Mesothelial cell of epicardium (in vitro differentiated cells): ENCODE measurements around the gene CDH4. TPM values are rescaled to one million over a fixed set of nuclear protein-coding genes. Genes with fewer than 3 reads are reported as not detected.

Experiments used
- DNase-seq, 2 experiments: peaks; one replicate each; pipeline ENCODE4 v3.0.0; 2021; ENCODE audit warnings: low spot score in 2 of 2; ENCODE audit not compliant: unreplicated experiment in 2 of 2
- H3K27ac Mint-ChIP-seq: 2 replicates; pipeline ENCODE4 v1.8.0; 2021; ENCODE audit warnings: mixed read lengths
- H3K27me3 Mint-ChIP-seq: 2 replicates; pipeline ENCODE4 v1.8.0; 2021; ENCODE audit warnings: low read depth, mixed read lengths
- H3K36me3 Mint-ChIP-seq: 2 replicates; pipeline ENCODE4 v1.8.0; 2021; ENCODE audit warnings: mixed read lengths
- H3K4me1 Mint-ChIP-seq: 2 replicates; pipeline ENCODE4 v1.8.0; 2021; ENCODE audit warnings: mixed read lengths
- H3K4me3 Mint-ChIP-seq: 2 replicates; pipeline ENCODE4 v1.8.0; 2021; ENCODE audit warnings: mild to moderate bottlenecking, moderate library complexity, mixed read lengths
- H3K9me3 Mint-ChIP-seq: 2 replicates; pipeline ENCODE4 v1.8.0; 2021; ENCODE audit warnings: mixed read lengths
- total RNA-seq: library from RNA; stranded (reverse); gene quantifications from 3 replicates; pipeline ENCODE4 v1.2.1, GENCODE V29; 2021
- TF ChIP-seq, protein P1 (sequence below): fragments of 200-600 bp; sonication (generic); IDR thresholded peaks from one replicate; pipeline ENCODE4 v1.5.0; 2021; ENCODE audit warnings: antibody characterized with exemption; ENCODE audit not compliant: unreplicated experiment

The CDH4 gene
- total RNA-seq, 1 donor from 2014 or later: 1.1 TPM

DNA sequence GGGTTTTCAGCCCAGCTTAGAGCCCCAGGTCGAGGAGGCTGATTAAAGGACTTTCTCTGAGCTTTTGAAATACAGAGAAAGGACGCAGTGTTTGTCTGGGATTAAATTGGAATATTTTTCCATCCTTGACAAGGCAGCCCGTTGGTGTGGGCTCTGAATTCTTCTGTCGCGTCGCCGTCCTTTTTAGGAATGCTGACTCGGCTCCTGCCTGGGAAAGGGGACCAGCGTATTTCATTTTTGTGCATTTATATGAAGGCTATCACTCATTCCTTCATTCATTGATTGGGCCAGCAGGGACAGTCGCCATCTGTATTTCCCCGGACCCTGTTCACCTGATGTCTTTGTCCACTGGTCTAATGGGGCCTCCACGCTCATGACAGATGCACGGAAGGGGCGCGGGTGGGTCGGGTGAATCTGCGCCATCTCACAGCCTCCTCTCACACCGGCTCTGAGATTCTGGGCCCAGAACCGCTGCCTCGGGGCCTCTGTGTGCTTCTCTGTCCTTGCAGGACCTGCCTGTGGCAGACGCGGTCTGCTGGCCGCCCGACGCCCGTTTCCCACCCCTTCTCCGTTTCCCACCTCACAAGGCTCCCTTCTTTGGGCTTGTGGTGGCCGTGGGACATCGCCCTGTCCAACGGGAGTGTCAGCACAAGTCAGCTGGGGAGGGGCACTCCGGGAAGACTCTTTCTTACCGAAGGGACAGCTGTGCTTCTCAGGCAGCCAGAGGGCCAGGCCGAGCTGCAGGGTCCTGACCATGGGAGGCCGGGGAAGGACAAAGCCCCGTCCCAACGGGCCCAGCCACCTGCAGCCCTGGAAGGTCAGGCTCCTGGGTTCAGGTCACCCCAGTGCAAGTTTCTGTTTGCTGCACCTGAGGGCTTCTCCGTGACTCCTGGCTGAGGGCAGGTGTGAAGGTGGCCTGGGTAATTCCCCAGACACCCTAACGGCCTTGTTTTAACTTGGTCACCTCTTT is 656.3 kb downstream of the CDH4 start:
- Mint-ChIP-seq H3K9me3 (peaks cover 8% of the 10 kb centered on the region), H3K27ac (no peak overlapping the region), H3K4me3 (no peak overlapping the region), H3K36me3 (no peaks in the 10 kb centered on the region), H3K27me3 (peaks cover 2% of the 10 kb centered on the region), H3K4me1 (no peaks in the 10 kb centered on the region)
- TF ChIP-seq, protein P1, sequence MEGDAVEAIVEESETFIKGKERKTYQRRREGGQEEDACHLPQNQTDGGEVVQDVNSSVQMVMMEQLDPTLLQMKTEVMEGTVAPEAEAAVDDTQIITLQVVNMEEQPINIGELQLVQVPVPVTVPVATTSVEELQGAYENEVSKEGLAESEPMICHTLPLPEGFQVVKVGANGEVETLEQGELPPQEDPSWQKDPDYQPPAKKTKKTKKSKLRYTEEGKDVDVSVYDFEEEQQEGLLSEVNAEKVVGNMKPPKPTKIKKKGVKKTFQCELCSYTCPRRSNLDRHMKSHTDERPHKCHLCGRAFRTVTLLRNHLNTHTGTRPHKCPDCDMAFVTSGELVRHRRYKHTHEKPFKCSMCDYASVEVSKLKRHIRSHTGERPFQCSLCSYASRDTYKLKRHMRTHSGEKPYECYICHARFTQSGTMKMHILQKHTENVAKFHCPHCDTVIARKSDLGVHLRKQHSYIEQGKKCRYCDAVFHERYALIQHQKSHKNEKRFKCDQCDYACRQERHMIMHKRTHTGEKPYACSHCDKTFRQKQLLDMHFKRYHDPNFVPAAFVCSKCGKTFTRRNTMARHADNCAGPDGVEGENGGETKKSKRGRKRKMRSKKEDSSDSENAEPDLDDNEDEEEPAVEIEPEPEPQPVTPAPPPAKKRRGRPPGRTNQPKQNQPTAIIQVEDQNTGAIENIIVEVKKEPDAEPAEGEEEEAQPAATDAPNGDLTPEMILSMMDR: no peak
- no peak for DNase-seq

DNA sequence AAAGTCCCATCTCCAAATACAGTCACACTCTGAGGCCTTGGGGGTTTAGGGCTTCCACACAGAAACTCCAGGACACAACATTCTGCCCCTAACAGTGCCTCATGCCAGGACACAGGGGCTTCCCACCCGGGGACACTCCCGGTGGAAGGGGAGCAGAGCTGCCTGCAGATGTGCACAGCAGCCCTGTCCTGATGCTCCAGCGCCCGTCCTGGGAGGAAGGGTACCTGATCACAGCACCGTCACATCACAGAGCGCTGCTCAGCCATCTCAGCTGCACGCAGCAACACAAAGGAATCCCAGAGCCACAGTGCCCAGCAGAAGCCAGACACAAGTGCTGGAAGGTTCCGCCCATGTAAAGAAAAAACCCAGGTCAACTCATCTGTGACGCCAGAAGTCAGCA is 657.0 kb downstream of the CDH4 start:
- no peaks in the 10 kb centered on the region for H3K4me1 Mint-ChIP-seq
- no peak for DNase-seq
- peaks cover 2% of the 10 kb centered on the region for H3K27me3 Mint-ChIP-seq
- H3K4me3 Mint-ChIP-seq: no peak overlapping the region
- H3K27ac Mint-ChIP-seq: no peak overlapping the region
- H3K36me3 Mint-ChIP-seq: no peaks in the 10 kb centered on the region
- TF ChIP-seq, protein P1: no peak
- H3K9me3 Mint-ChIP-seq: peaks cover 8% of the 10 kb centered on the region

DNA sequence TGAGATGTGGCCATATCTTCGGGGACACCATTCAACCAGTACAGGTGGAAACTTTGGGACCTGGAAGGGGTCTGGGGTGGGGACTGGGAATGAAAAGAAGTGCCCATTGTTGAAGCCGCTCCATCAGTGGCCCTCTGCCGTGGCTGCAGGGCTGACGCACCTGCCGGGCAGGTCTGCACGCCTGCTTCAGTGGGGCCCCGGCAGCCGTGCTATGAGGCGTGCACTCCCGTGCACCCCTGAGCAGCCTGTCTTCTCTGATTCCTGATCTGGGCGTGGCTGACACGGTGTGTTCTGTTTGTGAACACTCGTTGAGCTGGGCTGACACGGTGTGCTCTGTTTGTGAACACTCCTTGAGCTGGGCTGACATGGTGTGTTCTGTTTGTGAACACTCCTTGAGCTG is 657.8 kb downstream of the CDH4 start:
- Mint-ChIP-seq H3K36me3 (no peaks in the 10 kb centered on the region), H3K27me3 (peaks cover 5% of the 10 kb centered on the region), H3K9me3 (peaks cover 8% of the 10 kb centered on the region), H3K4me3 (no peak overlapping the region), H3K4me1 (no peaks in the 10 kb centered on the region), H3K27ac (no peak overlapping the region)
- no peak for DNase-seq
- TF ChIP-seq, protein P1: no peak

DNA sequence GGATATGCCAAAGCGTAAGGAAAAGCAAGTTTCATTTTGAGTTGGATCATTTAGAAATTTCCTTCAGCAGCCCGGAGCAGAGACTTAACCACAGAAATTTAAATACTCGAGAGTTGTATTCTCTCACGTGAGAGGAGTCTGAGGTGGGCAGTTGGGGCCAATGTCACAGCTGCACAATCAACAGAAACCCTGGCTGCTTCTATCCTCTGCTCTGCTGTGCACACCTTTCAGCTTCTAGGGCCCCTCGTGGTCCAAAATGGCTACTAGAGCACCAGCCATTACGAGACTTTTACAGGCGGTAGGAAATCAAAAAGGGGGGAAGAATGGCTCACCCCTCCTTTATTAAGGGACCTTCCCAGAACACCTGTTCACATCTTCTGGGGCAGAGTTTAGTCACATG is 659.8 kb downstream of the CDH4 start:
- H3K4me3 Mint-ChIP-seq: no peak overlapping the region
- no peak overlapping the region for H3K27ac Mint-ChIP-seq
- TF ChIP-seq, protein P1: no peak
- peaks cover 8% of the 10 kb centered on the region for H3K9me3 Mint-ChIP-seq
- no peaks in the 10 kb centered on the region for H3K4me1 Mint-ChIP-seq
- peaks cover 19% of the 10 kb centered on the region for H3K27me3 Mint-ChIP-seq
- H3K36me3 Mint-ChIP-seq: no peaks in the 10 kb centered on the region
- no peak for DNase-seq

DNA sequence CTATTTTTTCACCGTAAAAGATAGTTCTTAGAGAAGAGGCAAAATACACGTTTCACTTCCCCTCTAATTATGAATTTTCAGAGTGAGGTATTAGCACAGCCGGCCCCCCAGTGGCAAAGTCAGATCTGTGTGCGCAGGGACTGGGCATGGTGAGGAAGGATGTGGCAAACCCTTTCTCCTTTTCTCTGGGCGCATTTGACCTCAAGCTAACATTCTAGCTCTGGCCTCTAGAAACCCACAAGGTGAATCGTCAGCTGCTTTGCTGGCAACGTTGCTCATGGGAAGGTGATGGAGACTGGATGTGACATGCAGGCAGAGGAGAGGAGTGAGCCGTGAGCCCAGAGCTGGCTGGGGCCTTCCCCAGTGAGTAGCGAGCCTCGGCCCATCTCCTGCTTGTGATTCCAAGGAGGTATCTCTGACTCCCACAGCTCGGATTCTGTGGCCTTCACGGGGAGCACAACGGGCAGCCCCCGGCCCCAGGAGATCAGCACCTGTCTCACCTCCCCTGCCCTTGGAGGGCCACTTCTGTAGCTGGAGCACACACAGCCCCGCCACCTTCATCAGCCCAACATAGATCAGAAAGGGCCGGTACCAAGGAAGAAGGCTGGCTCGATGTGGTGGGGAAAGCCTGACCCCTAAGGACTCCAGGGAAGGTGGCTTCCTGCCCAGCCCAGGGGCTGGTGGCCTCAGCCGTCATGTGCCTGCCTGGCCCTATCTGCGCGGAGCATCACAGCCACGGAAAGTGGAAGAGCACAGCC is 660.8 kb downstream of the CDH4 start:
- TF ChIP-seq, protein P1: no peak
- Mint-ChIP-seq H3K9me3 (peaks cover 8% of the 10 kb centered on the region), H3K27ac (no peak overlapping the region), H3K4me3 (no peak overlapping the region), H3K4me1 (no peaks in the 10 kb centered on the region), H3K36me3 (no peaks in the 10 kb centered on the region), H3K27me3 (peaks cover 24% of the 10 kb centered on the region)
- DNase-seq: no peak
